ENCODE measurements around the gene ACSF3. TPM values are rescaled to one million over a fixed set of nuclear protein-coding genes. Genes with fewer than 3 reads are reported as not detected.

ACSF3 gene
- total RNA-seq, 1 experiment from 2014 or later = 74.5 TPM

GRCh38 chr16:89200850-89201411 lies 107.3 kb downstream of the ACSF3 start:
- Histone ChIP-seq H3K4me3 (replicated peaks in 1 of 2; ENCODE audit: low read depth in 1 of 2, low read length in 2 of 2) (peak overlapping the region; percentile 53 to 57), H3K9ac (ENCODE audit: low read length) (peak overlapping the region; percentile 60), H3K9me3 (ENCODE audit: control insufficient read depth in 1 of 2, insufficient read depth in 1 of 2, low read depth in 1 of 2, low read length in 2 of 2) (no peaks in the 10 kb centered on the region), H3K9me2 (ENCODE audit: insufficient read depth) (no peaks in the 10 kb centered on the region), H3K27ac (ENCODE audit: low read depth, low read length) (peak overlapping the region; percentile 60; the same call in 1 of the 2 replicates), H3K27me3 (ENCODE audit: insufficient read depth, low read length) (no peaks in the 10 kb centered on the region), H3K4me2 (ENCODE audit: low read length) (peak overlapping the region; percentile 75), H3K79me2 (ENCODE audit: insufficient read depth, low read length) (no peaks in the 10 kb centered on the region), H4K20me1 (ENCODE audit: insufficient read depth) (no peaks in the 10 kb centered on the region), H3K4me1 (ENCODE audit: control insufficient read depth in 1 of 2, insufficient read depth in 2 of 2, low read length in 2 of 2) (peaks cover 5 to 22% of the 10 kb centered on the region in 2 experiments), H3K36me3 (ENCODE audit: control insufficient read depth in 1 of 2, insufficient read depth in 2 of 2, low read length in 2 of 2) (no peaks in the 10 kb centered on the region), H2AFZ (ENCODE audit: low read depth, low read length, poor library complexity, severe bottlenecking) (no peak overlapping the region)
- ChIA-PET CTCF (interaction anchor here (0.9 to 1.4 kb wide), 3 partner anchors 8 to 30 kb away, joined by 3 to 4 read pairs (median 3); partner anchors contain the start of gene CDH15), POLR2A (interaction anchor here (1.5 kb wide), 1 partner anchor 8 kb away, joined by 11 read pairs; no protein-coding TSS in a partner anchor), RAD21 (ENCODE audit: low non-redundant PET in 1 of 2, low total read pairs in 2 of 2, uncharacterized antibody in 2 of 2, unreplicated experiment in 2 of 2) (interaction anchor here (0.7 to 1.5 kb wide), 2 partner anchors 8 to 9 kb away, joined by 3 to 8 read pairs; no protein-coding TSS in a partner anchor)
- ATAC-seq (peak; percentile 35), DNase-seq (ENCODE audit: low read depth, low spot score) (no peak)
- TF ChIP-seq ZFX (IDR thresholded peaks at IDR 0.05) = peak; percentile 68; the same call in 1 of the 2 replicates
- TF ChIP-seq EGR1 (IDR thresholded peaks at IDR 0.05; ENCODE audit: low read depth) = no peak
- BruUV-seq (replicated peaks) = no TSS peak
- intact Hi-C loops (cut with micrococcal nuclease) = loop anchor here (2.0 kb wide), 1 partner anchor 30 kb away; the partner anchor contains the start of gene CDH15

- Histone ChIP-seq H3K27me3 (ENCODE audit: insufficient read depth, low read length) (no peaks in the 10 kb centered on the region), H3K36me3 (ENCODE audit: control insufficient read depth in 1 of 2, insufficient read depth in 2 of 2, low read length in 2 of 2) (no peaks in the 10 kb centered on the region), H2AFZ (ENCODE audit: low read depth, low read length, poor library complexity, severe bottlenecking) (no peak overlapping the region), H3K9me3 (ENCODE audit: control insufficient read depth in 1 of 2, insufficient read depth in 1 of 2, low read depth in 1 of 2, low read length in 2 of 2) (no peaks in the 10 kb centered on the region), H3K9ac (ENCODE audit: low read length) (peak overlapping the region; percentile 60), H3K4me2 (ENCODE audit: low read length) (peak overlapping the region; percentile 75), H3K9me2 (ENCODE audit: insufficient read depth) (no peaks in the 10 kb centered on the region), H3K79me2 (ENCODE audit: insufficient read depth, low read length) (no peaks in the 10 kb centered on the region), H3K4me1 (ENCODE audit: control insufficient read depth in 1 of 2, insufficient read depth in 2 of 2, low read length in 2 of 2) (peaks cover 5 to 22% of the 10 kb centered on the region in 2 experiments), H4K20me1 (ENCODE audit: insufficient read depth) (no peaks in the 10 kb centered on the region), H3K4me3 (replicated peaks in 1 of 2; ENCODE audit: low read depth in 1 of 2, low read length in 2 of 2) (peak overlapping the region; percentile 53 to 57), H3K27ac (ENCODE audit: low read depth, low read length) (peak overlapping the region; percentile 60; the same call in 1 of the 2 replicates)
- ChIA-PET POLR2A (interaction anchor here (1.5 kb wide), 1 partner anchor 9 kb away, joined by 11 read pairs; no protein-coding TSS in a partner anchor), RAD21 (ENCODE audit: low non-redundant PET in 1 of 2, low total read pairs in 2 of 2, uncharacterized antibody in 2 of 2, unreplicated experiment in 2 of 2) (interaction anchor here (0.7 to 1.5 kb wide), 2 partner anchors 9 kb away, joined by 3 to 8 read pairs; no protein-coding TSS in a partner anchor), CTCF (interaction anchor here (0.9 to 1.2 kb wide), 2 partner anchors 8 to 31 kb away, joined by 3 to 4 read pairs; partner anchors contain the start of gene CDH15)
- BruUV-seq (replicated peaks) = no TSS peak
- DNase-seq (ENCODE audit: low read depth, low spot score) = peak; percentile 84
- peak; percentile 92 for ATAC-seq
- intact Hi-C loops (cut with micrococcal nuclease) = loop anchor here (2.0 kb wide), 1 partner anchor 31 kb away; the partner anchor contains the start of gene CDH15
- TF ChIP-seq TCF7L2 (IDR thresholded peaks at IDR 0.05; ENCODE audit: borderline replicate concordance, extremely low read depth, insufficient read depth, insufficient read length) (no peak), SP1 (IDR thresholded peaks at IDR 0.05; ENCODE audit: low read depth) (no peak; the same call in 1 of the 2 replicates), REST (IDR thresholded peaks at IDR 0.05; ENCODE audit: low read depth) (no peak), EZH2phosphoT487 (IDR thresholded peaks at IDR 0.05; ENCODE audit: borderline replicate concordance) (no peak), CTCF (IDR thresholded peaks at IDR 0.05 in 2 of 3, conservative IDR thresholded peaks at IDR 0.05 in 1 of 3; ENCODE audit: borderline replicate concordance in 1 of 3, insufficient read depth in 1 of 3, low read depth in 2 of 3, low read length in 2 of 3) (no peak), SRF (IDR thresholded peaks at IDR 0.05; ENCODE audit: low read depth) (no peak), MAX (IDR thresholded peaks at IDR 0.05) (peak; percentile 70; the same call in 1 of the 2 replicates), ZNF274 (IDR thresholded peaks at IDR 0.05; ENCODE audit: low read depth, low read length) (no peak)
Observed at GRCh38 chr16:89201439-89202377, 108.1 kb downstream of the ACSF3 start.
